ENCODE results near the gene PDE7B. TPM values are rescaled to one million over a fixed set of nuclear protein-coding genes. Genes with fewer than 3 reads are reported as not detected.

PDE7B gene
- total RNA-seq, 2 donors from 2014 or later: 0.18 to 0.25 TPM

GRCh38 chr6:135971351-135971750 is 119.8 kb downstream of the PDE7B start:
- no peaks in the 10 kb centered on the region for H3K36me3 Mint-ChIP-seq (ENCODE audit: low read depth)
- peaks cover 10% of the 10 kb centered on the region for H3K27me3 Mint-ChIP-seq
- DNase-seq (no peak), ATAC-seq (no peak)
- H3K4me1 Mint-ChIP-seq: no peaks in the 10 kb centered on the region
- no peak overlapping the region for H3K4me3 Mint-ChIP-seq
- no peak overlapping the region for H3K27ac Mint-ChIP-seq
- H3K9me3 ChIP-seq (ENCODE audit: control insufficient read depth, low read length, poor library complexity, severe bottlenecking): no peaks in the 10 kb centered on the region

- DNase-seq: no peak
- no peak overlapping the region for H3K4me3 Mint-ChIP-seq
- peaks cover 10% of the 10 kb centered on the region for H3K27me3 Mint-ChIP-seq
- H3K9me3 ChIP-seq (ENCODE audit: control insufficient read depth, low read length, poor library complexity, severe bottlenecking): no peaks in the 10 kb centered on the region
- H3K36me3 Mint-ChIP-seq (ENCODE audit: low read depth): no peaks in the 10 kb centered on the region
- no peak for ATAC-seq
- no peaks in the 10 kb centered on the region for H3K4me1 Mint-ChIP-seq
- no peak overlapping the region for H3K27ac Mint-ChIP-seq
These were observed 120.6 kb downstream of the PDE7B start for GRCh38 chr6:135972150-135972549.

GRCh38 chr6:135972586-135972985 is 121.1 kb downstream of the PDE7B start:
- no peaks in the 10 kb centered on the region for H3K4me1 Mint-ChIP-seq
- ATAC-seq: no peak

GRCh38 chr6:135974426-135974825 is 122.9 kb downstream of the PDE7B start:
- ATAC-seq (no peak), DNase-seq (no peak)
- no peaks in the 10 kb centered on the region for H3K9me3 ChIP-seq (ENCODE audit: control insufficient read depth, low read length, poor library complexity, severe bottlenecking)
- Mint-ChIP-seq H3K27ac (no peak overlapping the region), H3K4me3 (no peak overlapping the region), H3K4me1 (no peaks in the 10 kb centered on the region), H3K27me3 (peaks cover 10% of the 10 kb centered on the region), H3K36me3 (ENCODE audit: low read depth) (no peaks in the 10 kb centered on the region)

More at GRCh38 chr6:135972586-135972985, 121.1 kb downstream of the PDE7B start:
- no peak for DNase-seq
- H3K27ac Mint-ChIP-seq: no peak overlapping the region
- peaks cover 10% of the 10 kb centered on the region for H3K27me3 Mint-ChIP-seq
- H3K4me3 Mint-ChIP-seq: no peak overlapping the region
- H3K36me3 Mint-ChIP-seq (ENCODE audit: low read depth): no peaks in the 10 kb centered on the region
- no peaks in the 10 kb centered on the region for H3K9me3 ChIP-seq (ENCODE audit: control insufficient read depth, low read length, poor library complexity, severe bottlenecking)

DNA sequence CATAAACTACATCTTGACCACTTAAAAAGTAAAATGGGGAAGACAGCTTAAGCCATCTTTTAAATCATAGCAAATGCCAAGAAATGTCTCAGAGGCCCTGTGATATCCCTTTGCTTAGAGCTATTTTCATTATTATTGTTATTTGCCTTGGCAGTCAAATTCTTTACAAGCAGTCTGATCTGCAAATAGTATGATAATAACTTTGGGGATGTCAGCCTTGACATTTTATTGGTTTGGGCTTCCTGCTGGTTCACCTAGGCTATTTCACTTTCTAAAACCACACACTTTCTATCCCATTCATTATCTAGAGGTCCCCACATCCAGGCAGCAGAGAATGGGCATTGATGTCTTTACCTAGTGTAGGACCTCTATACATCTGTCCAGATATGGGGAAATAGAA is 125.1 kb downstream of the PDE7B start:
- no peak overlapping the region for H3K4me3 Mint-ChIP-seq
- no peak for DNase-seq
- H3K9me3 ChIP-seq (ENCODE audit: control insufficient read depth, low read length, poor library complexity, severe bottlenecking): no peaks in the 10 kb centered on the region
- H3K27me3 Mint-ChIP-seq: peaks cover 10% of the 10 kb centered on the region
- H3K36me3 Mint-ChIP-seq (ENCODE audit: low read depth): no peaks in the 10 kb centered on the region
- H3K4me1 Mint-ChIP-seq: no peaks in the 10 kb centered on the region
- no peak overlapping the region for H3K27ac Mint-ChIP-seq
- no peak for ATAC-seq

GRCh38 chr6:135983093-135983492 is 131.6 kb downstream of the PDE7B start:
- Mint-ChIP-seq H3K36me3 (ENCODE audit: low read depth) (no peaks in the 10 kb centered on the region), H3K4me3 (no peak overlapping the region), H3K27ac (no peak overlapping the region), H3K4me1 (no peaks in the 10 kb centered on the region), H3K27me3 (peaks cover 20% of the 10 kb centered on the region)
- DNase-seq (no peak), ATAC-seq (no peak)
- no peaks in the 10 kb centered on the region for H3K9me3 ChIP-seq (ENCODE audit: control insufficient read depth, low read length, poor library complexity, severe bottlenecking)

DNA sequence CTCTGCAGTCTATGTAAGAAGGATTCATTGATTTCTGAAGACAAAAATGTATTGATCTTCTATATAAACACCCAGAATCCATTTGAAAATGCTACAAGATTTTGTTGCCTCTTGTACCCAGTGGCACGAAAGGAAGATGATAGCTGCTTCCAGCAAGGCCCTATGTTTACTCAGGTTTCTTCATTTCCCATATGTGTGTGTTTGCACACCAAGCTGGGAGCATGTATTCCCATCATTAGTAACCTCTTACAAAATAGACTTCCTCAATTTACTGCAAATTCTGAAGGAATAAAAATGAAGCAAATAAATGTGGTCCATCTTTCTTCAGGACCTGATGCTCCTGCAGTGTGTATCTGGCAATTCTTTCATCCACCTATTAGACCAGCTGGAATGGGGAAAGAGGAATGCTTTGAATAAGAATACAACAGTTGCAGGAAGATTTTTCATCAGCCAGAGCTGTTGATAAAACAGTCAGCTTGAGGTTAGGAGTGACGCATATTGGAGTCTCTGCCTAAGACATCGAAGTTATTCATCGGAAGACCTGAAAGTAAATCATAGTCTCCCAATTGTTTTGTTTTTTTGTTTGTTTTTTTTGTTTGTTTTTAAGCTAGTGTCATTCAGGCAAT is 132.3 kb downstream of the PDE7B start:
- H3K9me3 ChIP-seq (ENCODE audit: control insufficient read depth, low read length, poor library complexity, severe bottlenecking): no peaks in the 10 kb centered on the region
- Mint-ChIP-seq H3K27me3 (peaks cover 20% of the 10 kb centered on the region), H3K27ac (no peak overlapping the region), H3K4me1 (no peaks in the 10 kb centered on the region), H3K4me3 (no peak overlapping the region), H3K36me3 (ENCODE audit: low read depth) (no peaks in the 10 kb centered on the region)
- DNase-seq: no peak
- ATAC-seq: no peak

GRCh38 chr6:135985471-135985870 is 134.0 kb downstream of the PDE7B start:
- Mint-ChIP-seq H3K4me3 (no peak overlapping the region), H3K4me1 (no peaks in the 10 kb centered on the region), H3K36me3 (ENCODE audit: low read depth) (no peaks in the 10 kb centered on the region), H3K27ac (no peak overlapping the region), H3K27me3 (peaks cover 22% of the 10 kb centered on the region)
- H3K9me3 ChIP-seq (ENCODE audit: control insufficient read depth, low read length, poor library complexity, severe bottlenecking): no peaks in the 10 kb centered on the region
- ATAC-seq: no peak
- no peak for DNase-seq

DNA sequence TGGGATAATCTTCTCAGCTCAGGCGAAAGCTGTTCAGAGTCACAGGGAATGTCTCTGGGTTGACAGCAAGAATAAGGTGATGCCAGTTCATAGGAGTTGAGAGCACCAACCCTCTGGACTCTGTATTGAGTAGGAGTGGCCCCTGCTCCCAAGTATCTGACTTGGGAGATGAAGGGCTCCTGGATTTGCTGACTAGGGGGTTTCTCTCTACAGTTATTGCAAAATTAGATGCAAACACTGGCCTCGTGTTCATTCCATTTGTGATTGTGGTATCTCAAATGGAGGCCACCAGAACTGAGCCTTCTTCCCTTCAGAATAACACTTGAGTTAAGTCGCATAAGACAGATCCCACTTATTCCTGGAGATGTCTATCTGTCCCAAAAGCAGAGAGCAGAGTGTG is 135.7 kb downstream of the PDE7B start:
- Mint-ChIP-seq H3K27me3 (peaks cover 25% of the 10 kb centered on the region), H3K4me1 (no peaks in the 10 kb centered on the region), H3K36me3 (ENCODE audit: low read depth) (no peaks in the 10 kb centered on the region), H3K4me3 (no peak overlapping the region), H3K27ac (no peak overlapping the region)
- no peak for DNase-seq
- no peak for ATAC-seq
- no peaks in the 10 kb centered on the region for H3K9me3 ChIP-seq (ENCODE audit: control insufficient read depth, low read length, poor library complexity, severe bottlenecking)

- H3K27me3 Mint-ChIP-seq: peaks cover 15% of the 10 kb centered on the region
- H3K36me3 Mint-ChIP-seq (ENCODE audit: low read depth): no peaks in the 10 kb centered on the region
- DNase-seq (no peak), ATAC-seq (no peak)
- no peaks in the 10 kb centered on the region for H3K9me3 ChIP-seq (ENCODE audit: control insufficient read depth, low read length, poor library complexity, severe bottlenecking)
- H3K27ac Mint-ChIP-seq: no peak overlapping the region
- no peaks in the 10 kb centered on the region for H3K4me1 Mint-ChIP-seq
- H3K4me3 Mint-ChIP-seq: no peak overlapping the region
These were observed 138.9 kb downstream of the PDE7B start for GRCh38 chr6:135990439-135990838.

DNA sequence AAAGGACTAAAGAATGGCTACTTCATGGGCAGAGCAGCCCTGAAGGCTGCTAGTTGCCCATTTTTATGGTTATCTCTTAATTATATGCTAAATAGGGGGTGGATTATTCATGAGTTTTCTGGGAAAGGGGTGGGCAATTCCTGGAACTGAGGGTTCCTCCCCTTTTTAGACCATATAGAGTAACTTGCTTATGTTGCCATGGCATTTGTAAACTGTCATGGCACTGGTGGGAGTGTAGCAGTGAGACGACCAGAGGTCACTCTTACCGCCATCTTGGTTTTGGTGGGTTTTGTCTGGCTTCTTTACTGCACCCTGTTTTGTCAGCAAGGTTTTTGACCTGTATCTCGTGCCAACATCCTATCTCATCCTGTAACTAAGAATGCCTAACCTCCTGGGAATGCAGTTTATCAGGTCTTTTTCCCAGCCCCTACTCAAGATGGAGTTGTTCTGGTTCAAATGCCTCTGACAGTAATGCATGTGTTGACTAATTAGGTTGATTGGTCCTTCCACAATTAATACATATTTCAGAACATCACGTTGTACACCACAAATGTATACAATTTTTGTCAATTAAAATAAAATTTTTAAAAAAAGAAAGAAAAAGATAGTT is 139.5 kb downstream of the PDE7B start:
- no peaks in the 10 kb centered on the region for H3K9me3 ChIP-seq (ENCODE audit: control insufficient read depth, low read length, poor library complexity, severe bottlenecking)
- Mint-ChIP-seq H3K4me1 (no peaks in the 10 kb centered on the region), H3K4me3 (no peak overlapping the region), H3K27ac (no peak overlapping the region), H3K27me3 (peaks cover 15% of the 10 kb centered on the region), H3K36me3 (ENCODE audit: low read depth) (no peaks in the 10 kb centered on the region)
- DNase-seq (no peak), ATAC-seq (no peak)

DNA sequence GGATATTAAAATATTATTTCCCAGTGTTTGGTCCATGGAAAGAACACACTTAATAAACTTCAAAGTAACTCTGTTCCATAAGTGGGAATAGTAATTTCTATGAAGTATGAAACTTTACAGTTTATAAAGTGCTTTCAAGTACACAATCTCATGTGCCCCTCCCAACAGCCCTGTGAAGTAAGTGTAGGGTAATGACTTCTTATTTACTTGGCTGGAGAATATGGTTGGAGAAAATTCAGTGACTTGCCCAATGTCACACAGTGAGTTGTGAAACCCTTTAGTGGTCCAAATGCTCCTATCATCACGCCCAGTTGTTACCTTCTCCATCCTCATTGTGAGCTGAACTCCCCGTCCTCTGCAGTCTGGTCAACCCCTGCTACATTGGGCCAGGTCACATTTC is 141.2 kb downstream of the PDE7B start:
- no peaks in the 10 kb centered on the region for H3K4me1 Mint-ChIP-seq
- no peaks in the 10 kb centered on the region for H3K9me3 ChIP-seq (ENCODE audit: control insufficient read depth, low read length, poor library complexity, severe bottlenecking)
- no peaks in the 10 kb centered on the region for H3K36me3 Mint-ChIP-seq (ENCODE audit: low read depth)
- DNase-seq: no peak
- peaks cover 7% of the 10 kb centered on the region for H3K27me3 Mint-ChIP-seq
- no peak for ATAC-seq
- no peak overlapping the region for H3K4me3 Mint-ChIP-seq
- H3K27ac Mint-ChIP-seq: no peak overlapping the region

- H3K27me3 Mint-ChIP-seq: peaks cover 4% of the 10 kb centered on the region
These were observed 141.9 kb downstream of the PDE7B start for GRCh38 chr6:135993361-135993760.

GRCh38 chr6:135994857-135995544 is 143.5 kb downstream of the PDE7B start:
- no peak for ATAC-seq
- no peak for DNase-seq

More at GRCh38 chr6:135993361-135993760, 141.9 kb downstream of the PDE7B start:
- H3K4me1 Mint-ChIP-seq: no peaks in the 10 kb centered on the region
- H3K27ac Mint-ChIP-seq: no peak overlapping the region
- ATAC-seq (no peak), DNase-seq (no peak)
- H3K9me3 ChIP-seq (ENCODE audit: control insufficient read depth, low read length, poor library complexity, severe bottlenecking): no peaks in the 10 kb centered on the region
- H3K36me3 Mint-ChIP-seq (ENCODE audit: low read depth): no peaks in the 10 kb centered on the region
- no peak overlapping the region for H3K4me3 Mint-ChIP-seq

More at GRCh38 chr6:135994857-135995544, 143.5 kb downstream of the PDE7B start:
- no peaks in the 10 kb centered on the region for H3K4me1 Mint-ChIP-seq
- peaks cover 4% of the 10 kb centered on the region for H3K27me3 Mint-ChIP-seq
- no peak overlapping the region for H3K27ac Mint-ChIP-seq
- no peaks in the 10 kb centered on the region for H3K36me3 Mint-ChIP-seq (ENCODE audit: low read depth)
- no peaks in the 10 kb centered on the region for H3K9me3 ChIP-seq (ENCODE audit: control insufficient read depth, low read length, poor library complexity, severe bottlenecking)
- H3K4me3 Mint-ChIP-seq: no peak overlapping the region

Data from T-helper 17 cell (primary cell).